CD4-positive, alpha-beta T cell (primary cell): ENCODE data around the gene FSTL4. TPM values are rescaled to one million over a fixed set of nuclear protein-coding genes. Genes with fewer than 3 reads are reported as not detected.

Experiments used
- ATAC-seq: fragments of 200-7000 bp; cut with Tn5 transposase; one replicate; pipeline ENCODE4 v1.10.0; 2022; ENCODE audit warnings: mild to moderate bottlenecking; ENCODE audit not compliant: poor library complexity
- CTCF ChIA-PET: fragments of 350-600 bp; sonication (Branson Sonifier 250); formaldehyde crosslinking; loops from one replicate; lab custom pipeline; 2021; ENCODE audit warnings: antibody characterized with exemption, inconsistent platforms; lab: Charles Lee
- POLR2A ChIA-PET: fragments of 350-600 bp; sonication (Branson Sonifier 250); formaldehyde crosslinking; loops from one replicate; lab custom pipeline; 2021; ENCODE audit warnings: antibody characterized with exemption, inconsistent platforms; lab: Charles Lee
- DNase-seq, 14 experiments: peaks; one replicate each; pipeline ENCODE4 v3.0.0-alpha.2; 2013 to 2020; ENCODE audit warnings: mixed read lengths in 2 of 14
- H3K27ac ChIP-seq, 2 donors: one replicate each; pipeline versions ENCODE4 v1.5.1 to v1.7.0; 2013; ENCODE audit warnings: low read length in 2 of 2, low read depth in 1 of 2, mild to moderate bottlenecking in 1 of 2
- H3K27me3 ChIP-seq, 2 experiments: 1 replicate in 1 of 2; 2 replicates in 1 of 2; pipeline versions ENCODE4 v1.6.1 to v1.7.0; 2013; ENCODE audit warnings: low read length in 2 of 2, control low read depth in 1 of 2, mild to moderate bottlenecking in 1 of 2, moderate library complexity in 1 of 2; ENCODE audit not compliant: insufficient read depth in 2 of 2, control insufficient read depth in 1 of 2
- H3K36me3 ChIP-seq: one replicate; pipeline ENCODE4 v1.6.1; 2013; ENCODE audit warnings: low read length, control low read depth; ENCODE audit not compliant: insufficient read depth
- H3K4me1 ChIP-seq: one replicate; pipeline ENCODE4 v1.6.1; 2013; ENCODE audit warnings: low read length, control low read depth; ENCODE audit not compliant: insufficient read depth
- H3K4me3 ChIP-seq: one replicate; pipeline ENCODE4 v1.5.1; 2013; ENCODE audit warnings: mild to moderate bottlenecking, low read length, moderate library complexity
- H3K9me3 ChIP-seq, 2 experiments: 1 replicate in 1 of 2; 2 replicates in 1 of 2; pipeline versions ENCODE4 v1.6.1 to v1.7.0; 2013; ENCODE audit warnings: low read length in 2 of 2, mild to moderate bottlenecking in 2 of 2, control low read depth in 1 of 2, moderate library complexity in 1 of 2; ENCODE audit not compliant: control insufficient read depth in 1 of 2, insufficient read depth in 1 of 2
- H3K27ac Mint-ChIP-seq: one replicate; pipeline ENCODE4 v1.8.0; 2020; ENCODE audit warnings: mixed read lengths
- H3K27me3 Mint-ChIP-seq: one replicate; pipeline ENCODE4 v1.8.0; 2021; ENCODE audit warnings: mixed read lengths
- H3K36me3 Mint-ChIP-seq: one replicate; pipeline ENCODE4 v1.8.0; 2021; ENCODE audit warnings: low read depth, mixed read lengths
- H3K4me1 Mint-ChIP-seq: one replicate; pipeline ENCODE4 v1.8.0; 2021; ENCODE audit warnings: low read depth, mixed read lengths
- H3K4me3 Mint-ChIP-seq: one replicate; pipeline ENCODE4 v1.8.0; 2020; ENCODE audit warnings: mild to moderate bottlenecking, mixed read lengths
- H3K9me3 Mint-ChIP-seq: one replicate; pipeline ENCODE4 v1.8.0; 2020; ENCODE audit warnings: mixed read lengths
- intact Hi-C, 2 experiments: fragments of 100-400 bp; cut with DNase I in 1 of 2; cut with micrococcal nuclease in 1 of 2; formaldehyde crosslinking; loops; one replicate each; pipeline versions ENCODE4 v1.15.1 to v1.9.0; 2023 to 2025; cut with DNase I, micrococcal nuclease
- total RNA-seq, 174 experiments: library from RNA in 2 of 174; stranded (reverse) in 2 of 174; gene quantifications; one replicate each; pipeline ENCODE4 v1.2.3 and lab custom pipeline; 2021 to 2026
- TF ChIP-seq, protein P1 (sequence below): fragments of 200-600 bp; IDR thresholded peaks from one replicate; pipeline ENCODE4 v1.8.0; 2022; ENCODE audit warnings: antibody characterized with exemption, mild to moderate bottlenecking

FSTL4 gene
- total RNA-seq, 2 experiments from 2014 or later = not detected

DNA sequence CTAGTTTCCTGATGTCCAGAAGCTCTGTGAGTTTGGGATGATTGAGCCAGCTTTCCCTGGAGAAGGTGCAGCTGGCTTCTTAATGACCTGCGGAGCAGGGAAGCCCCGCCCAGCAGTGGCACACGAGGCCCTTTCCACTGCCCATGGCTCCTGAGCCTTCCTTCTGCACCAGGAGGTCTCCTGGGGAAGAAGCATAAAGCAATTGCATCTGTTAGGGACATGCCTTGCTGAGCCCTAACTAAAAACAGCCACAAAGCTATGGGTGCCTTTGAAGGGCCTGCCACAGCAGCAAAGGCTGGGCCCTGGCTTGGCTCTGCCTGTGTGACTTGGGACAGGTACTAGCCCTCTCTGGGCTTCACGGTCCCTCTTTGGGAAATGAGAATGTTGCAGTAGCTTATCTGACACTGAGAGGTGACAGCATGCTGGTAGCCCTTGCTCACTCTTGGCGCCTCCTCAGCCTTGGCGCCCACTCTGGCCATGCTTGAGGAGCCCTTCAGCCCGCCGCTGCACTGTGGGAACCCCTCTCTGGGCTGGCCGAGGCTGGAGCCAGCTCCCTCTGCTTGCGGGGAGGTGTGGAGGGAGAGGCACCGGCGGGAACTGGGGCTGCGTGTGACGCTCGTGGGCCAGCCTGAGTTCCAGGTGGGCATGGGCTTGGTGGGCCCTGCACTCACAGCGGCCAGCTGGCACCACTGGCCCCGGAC is 218.4 kb downstream of the FSTL4 start:
- Mint-ChIP-seq H3K36me3 (no peaks in the 10 kb centered on the region), H3K4me3 (no peak overlapping the region), H3K4me1 (peaks cover 15% of the 10 kb centered on the region), H3K27me3 (peaks cover 6% of the 10 kb centered on the region), H3K9me3 (no peaks in the 10 kb centered on the region), H3K27ac (no peak overlapping the region)
- ATAC-seq = no peak
- Histone ChIP-seq H3K36me3 (no peaks in the 10 kb centered on the region), H3K9me3 (peaks cover 0 to 7% of the 10 kb centered on the region in 2 experiments), H3K4me3 (no peak overlapping the region), H3K4me1 (peaks cover 6% of the 10 kb centered on the region), H3K27ac (no peak overlapping the region), H3K27me3 (peaks cover 0 to 2% of the 10 kb centered on the region in 2 experiments)
- intact Hi-C loops = no loop called here
- peak in 1 of 14 experiments; percentile 2 for DNase-seq
- POLR2A ChIA-PET = no interaction called here
- CTCF ChIA-PET = interaction anchor here (0.6 kb wide), 1 partner anchor 323 kb away, joined by 4 read pairs; no protein-coding TSS in a partner anchor
- TF ChIP-seq, protein P1, sequence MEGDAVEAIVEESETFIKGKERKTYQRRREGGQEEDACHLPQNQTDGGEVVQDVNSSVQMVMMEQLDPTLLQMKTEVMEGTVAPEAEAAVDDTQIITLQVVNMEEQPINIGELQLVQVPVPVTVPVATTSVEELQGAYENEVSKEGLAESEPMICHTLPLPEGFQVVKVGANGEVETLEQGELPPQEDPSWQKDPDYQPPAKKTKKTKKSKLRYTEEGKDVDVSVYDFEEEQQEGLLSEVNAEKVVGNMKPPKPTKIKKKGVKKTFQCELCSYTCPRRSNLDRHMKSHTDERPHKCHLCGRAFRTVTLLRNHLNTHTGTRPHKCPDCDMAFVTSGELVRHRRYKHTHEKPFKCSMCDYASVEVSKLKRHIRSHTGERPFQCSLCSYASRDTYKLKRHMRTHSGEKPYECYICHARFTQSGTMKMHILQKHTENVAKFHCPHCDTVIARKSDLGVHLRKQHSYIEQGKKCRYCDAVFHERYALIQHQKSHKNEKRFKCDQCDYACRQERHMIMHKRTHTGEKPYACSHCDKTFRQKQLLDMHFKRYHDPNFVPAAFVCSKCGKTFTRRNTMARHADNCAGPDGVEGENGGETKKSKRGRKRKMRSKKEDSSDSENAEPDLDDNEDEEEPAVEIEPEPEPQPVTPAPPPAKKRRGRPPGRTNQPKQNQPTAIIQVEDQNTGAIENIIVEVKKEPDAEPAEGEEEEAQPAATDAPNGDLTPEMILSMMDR = no peak

DNA sequence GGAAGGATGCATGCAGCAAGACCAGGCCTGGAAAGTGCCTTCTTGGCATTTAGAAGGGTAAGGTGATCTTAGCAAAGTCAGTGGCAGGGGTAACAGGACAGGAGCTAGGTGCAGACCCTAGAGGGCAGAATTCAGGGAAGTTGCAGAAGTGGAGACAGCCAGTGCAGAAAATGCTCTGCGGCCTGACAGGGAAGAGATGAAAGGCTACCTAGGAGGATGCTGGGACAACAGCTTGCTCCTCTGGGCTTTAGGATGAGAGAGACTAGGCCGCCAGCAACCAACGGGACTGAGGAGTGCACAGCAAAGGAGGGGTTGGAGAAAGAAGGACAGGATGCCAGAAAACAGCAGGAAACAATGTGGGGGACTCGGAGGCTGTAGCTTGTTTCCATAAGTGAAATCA is 219.9 kb downstream of the FSTL4 start:
- Histone ChIP-seq H3K4me3 (no peak overlapping the region), H3K9me3 (peaks cover 0 to 7% of the 10 kb centered on the region in 2 experiments), H3K36me3 (no peaks in the 10 kb centered on the region), H3K4me1 (peaks cover 6% of the 10 kb centered on the region), H3K27ac (no peak overlapping the region), H3K27me3 (peaks cover 0 to 2% of the 10 kb centered on the region in 2 experiments)
- TF ChIP-seq, protein P1 = no peak
- no peak for DNase-seq
- H3K4me1 Mint-ChIP-seq = peaks cover 9% of the 10 kb centered on the region
- CTCF ChIA-PET = no interaction called here
- H3K36me3 Mint-ChIP-seq = no peaks in the 10 kb centered on the region
- ATAC-seq = no peak
- POLR2A ChIA-PET = no interaction called here
- no peak overlapping the region for H3K27ac Mint-ChIP-seq
- no peak overlapping the region for H3K4me3 Mint-ChIP-seq
- no peaks in the 10 kb centered on the region for H3K9me3 Mint-ChIP-seq
- intact Hi-C loops = no loop called here
- peaks cover 6% of the 10 kb centered on the region for H3K27me3 Mint-ChIP-seq

DNA sequence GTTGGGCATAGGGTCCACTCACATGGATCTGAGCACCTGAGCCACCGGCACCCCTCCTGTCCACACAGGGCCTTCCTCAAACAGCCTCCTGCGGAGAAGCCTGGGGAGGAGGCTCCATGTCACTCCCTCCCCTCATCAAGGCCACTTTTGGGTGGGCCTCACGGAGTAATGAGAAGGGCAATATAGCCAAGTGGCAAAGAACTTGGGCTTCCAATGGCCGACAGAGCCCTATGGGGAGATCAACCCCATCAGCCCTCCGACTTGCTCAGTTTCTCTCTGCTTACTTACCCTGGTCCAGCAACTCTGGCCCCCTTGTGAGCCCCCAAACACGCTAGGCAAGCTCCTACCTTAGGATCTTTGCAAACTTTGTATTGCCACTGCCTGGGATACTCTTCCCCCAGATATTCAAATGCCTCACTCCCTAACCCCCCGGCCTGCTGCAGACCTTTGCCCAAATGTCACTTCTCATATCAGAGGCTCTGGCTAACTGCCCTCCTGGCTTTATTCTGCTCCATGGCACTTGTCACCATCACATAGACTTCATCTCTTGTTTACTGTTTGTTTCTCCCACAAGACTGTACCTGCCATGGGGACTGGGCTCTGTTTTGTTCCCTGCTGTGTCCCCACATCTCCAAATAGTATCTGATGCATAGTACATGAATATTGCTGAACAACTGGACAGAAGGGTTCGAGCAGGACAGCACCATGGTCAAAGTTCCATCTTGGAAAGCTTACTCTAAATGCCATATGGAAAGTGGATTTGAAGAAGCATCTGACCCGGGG is 220.8 kb downstream of the FSTL4 start:
- DNase-seq = no peak
- H3K27ac Mint-ChIP-seq = no peak overlapping the region

More for the DNA sequence above, 220.8 kb downstream of the FSTL4 start:
- intact Hi-C loops = no loop called here
- ChIA-PET POLR2A (no interaction called here), CTCF (interaction anchor here (0.5 kb wide), 1 partner anchor 683 kb away, joined by 3 read pairs; no protein-coding TSS in a partner anchor)
- no peaks in the 10 kb centered on the region for H3K36me3 ChIP-seq
- H3K4me1 Mint-ChIP-seq = peaks cover 3% of the 10 kb centered on the region
- H3K4me1 ChIP-seq = peaks cover 3% of the 10 kb centered on the region
- TF ChIP-seq, protein P1 = no peak
- H3K27me3 Mint-ChIP-seq = peaks cover 6% of the 10 kb centered on the region
- no peaks in the 10 kb centered on the region for H3K36me3 Mint-ChIP-seq
- no peaks in the 10 kb centered on the region for H3K9me3 Mint-ChIP-seq
- no peak for ATAC-seq
- no peak overlapping the region for H3K4me3 Mint-ChIP-seq
- peaks cover 0 to 2% of the 10 kb centered on the region in 2 experiments for H3K27me3 ChIP-seq
- H3K27ac ChIP-seq = no peak overlapping the region
- peaks cover 0 to 7% of the 10 kb centered on the region in 2 experiments for H3K9me3 ChIP-seq
- H3K4me3 ChIP-seq = no peak overlapping the region
